ENCODE data around the gene TIMM50.

TIMM50 gene

GRCh38 chr19:39499932-39500331, 19.3 kb downstream of the TIMM50 start:
- FAIRE-seq (no peak), DNase-seq (ENCODE audit: low spot score) (no peak)

GRCh38 chr19:39500543-39500942, 19.9 kb downstream of the TIMM50 start:
- no peak for DNase-seq (ENCODE audit: low spot score)
- FAIRE-seq: no peak

- DNase-seq (ENCODE audit: low spot score): no peak
- FAIRE-seq: no peak
Observed at GRCh38 chr19:39501340-39501739, 20.7 kb downstream of the TIMM50 start.

- FAIRE-seq (no peak), DNase-seq (ENCODE audit: low spot score) (no peak)
Observed at GRCh38 chr19:39502640-39503417, 22.2 kb downstream of the TIMM50 start.

GRCh38 chr19:39506598-39506943, 25.9 kb downstream of the TIMM50 start:
- no peak for FAIRE-seq

GRCh38 chr19:39506944-39507714, 26.5 kb downstream of the TIMM50 start:
- FAIRE-seq: no peak

More at GRCh38 chr19:39506598-39506943, 25.9 kb downstream of the TIMM50 start:
- DNase-seq (ENCODE audit: low spot score): no peak

GRCh38 chr19:39507715-39508364, 27.2 kb downstream of the TIMM50 start:
- no peak for DNase-seq (ENCODE audit: low spot score)
- FAIRE-seq: no peak

More at GRCh38 chr19:39506944-39507714, 26.5 kb downstream of the TIMM50 start:
- no peak for DNase-seq (ENCODE audit: low spot score)

- no peak for DNase-seq (ENCODE audit: low spot score)
- FAIRE-seq: no peak
Observed at GRCh38 chr19:39508629-39509028, 28.0 kb downstream of the TIMM50 start.

GRCh38 chr19:39509233-39509632, 28.6 kb downstream of the TIMM50 start:
- DNase-seq (ENCODE audit: low spot score) (no peak), FAIRE-seq (no peak)

- DNase-seq (ENCODE audit: low spot score): no peak
- no peak for FAIRE-seq
Observed at GRCh38 chr19:39512988-39513387, 32.4 kb downstream of the TIMM50 start.

GRCh38 chr19:39514840-39515550, 34.4 kb downstream of the TIMM50 start, which contains the start of gene SELENOV:
TSS of gene SELENOV (plus strand) at chr19:39515139. CDS start at chr19:39515213, 74 bp downstream.
- no peak for FAIRE-seq

GRCh38 chr19:39515551-39516191, 35.0 kb downstream of the TIMM50 start:
- FAIRE-seq (no peak), DNase-seq (ENCODE audit: low spot score) (no peak)

More at GRCh38 chr19:39514840-39515550, 34.4 kb downstream of the TIMM50 start, which contains the start of gene SELENOV:
- DNase-seq (ENCODE audit: low spot score): no peak

GRCh38 chr19:39516270-39516669, 35.6 kb downstream of the TIMM50 start:
- DNase-seq (ENCODE audit: low spot score) (no peak), FAIRE-seq (no peak)

GRCh38 chr19:39517432-39517831, 36.8 kb downstream of the TIMM50 start:
- DNase-seq (ENCODE audit: low spot score) (no peak), FAIRE-seq (no peak)

- no peak for FAIRE-seq
- no peak for DNase-seq (ENCODE audit: low spot score)
Observed at GRCh38 chr19:39518458-39518857, 37.8 kb downstream of the TIMM50 start.

GRCh38 chr19:39518975-39519374, 38.3 kb downstream of the TIMM50 start:
- FAIRE-seq (no peak), DNase-seq (ENCODE audit: low spot score) (no peak)

- FAIRE-seq (no peak), DNase-seq (ENCODE audit: low spot score) (no peak)
Observed at GRCh38 chr19:39520541-39521484, 40.2 kb downstream of the TIMM50 start.

- no peak for DNase-seq (ENCODE audit: low spot score)
- no peak for FAIRE-seq
Observed at GRCh38 chr19:39524495-39524894, 43.9 kb downstream of the TIMM50 start.

GRCh38 chr19:39525205-39525604, 44.6 kb downstream of the TIMM50 start:
- no peak for FAIRE-seq
- DNase-seq (ENCODE audit: low spot score): no peak

- DNase-seq (ENCODE audit: low spot score): no peak
- no peak for FAIRE-seq
Observed at GRCh38 chr19:39531834-39532232, 51.2 kb downstream of the TIMM50 start.
